ENCODE data around the gene ARHGAP15. TPM values are rescaled to one million over a fixed set of nuclear protein-coding genes. Genes with fewer than 3 reads are reported as not detected.

ARHGAP15 gene
- total and polyA plus RNA-seq, 12 donors = 1.3 to 7.7 (median 2.8) TPM

DNA sequence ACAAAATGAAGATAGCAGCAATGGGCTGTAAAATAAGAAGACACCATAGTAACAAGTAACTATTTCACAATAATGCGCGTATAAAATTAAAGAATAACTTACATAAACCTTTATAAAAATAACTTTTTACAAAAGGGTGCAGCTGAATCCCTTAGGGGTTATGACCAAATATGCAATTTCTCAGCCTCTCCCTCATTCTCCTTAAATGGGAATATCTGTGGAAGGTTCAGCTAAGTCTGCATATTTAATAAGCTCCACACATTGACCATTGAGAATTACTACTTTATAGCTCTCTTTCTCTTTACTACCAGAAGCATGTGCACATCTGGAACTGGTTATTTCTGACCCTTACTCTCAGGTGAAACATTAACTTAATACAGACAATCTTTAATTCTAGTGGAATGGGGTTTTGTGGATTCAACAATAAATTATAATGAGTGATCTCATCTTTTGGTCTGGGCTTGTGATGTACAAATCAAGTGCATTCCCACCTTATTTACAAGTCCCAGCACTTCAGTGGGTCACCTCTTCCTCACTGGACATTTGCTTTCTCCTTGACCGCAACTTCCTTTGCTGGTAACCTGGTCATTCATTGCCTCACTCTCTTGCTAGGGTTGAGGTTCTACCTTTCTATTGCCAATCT, 15.7 kb downstream of the ARHGAP15 start:
- H3K4me3 ChIP-seq = no peak overlapping the region
- no peaks in the 10 kb centered on the region for H3K27me3 ChIP-seq
- peaks cover 0 to 66% (median 0%) of the 10 kb centered on the region in 9 donors for H3K4me1 ChIP-seq
- ATAC-seq (no peak), DNase-seq (no peak)
- no peak overlapping the region for H3K27ac ChIP-seq
- intact Hi-C loops (cut with DNase I) = no loop called here
- WGBS, 2 donors = 93 to 94% methylated on average over 3 of the region's 3 CpGs
- TF ChIP-seq, protein P1, sequence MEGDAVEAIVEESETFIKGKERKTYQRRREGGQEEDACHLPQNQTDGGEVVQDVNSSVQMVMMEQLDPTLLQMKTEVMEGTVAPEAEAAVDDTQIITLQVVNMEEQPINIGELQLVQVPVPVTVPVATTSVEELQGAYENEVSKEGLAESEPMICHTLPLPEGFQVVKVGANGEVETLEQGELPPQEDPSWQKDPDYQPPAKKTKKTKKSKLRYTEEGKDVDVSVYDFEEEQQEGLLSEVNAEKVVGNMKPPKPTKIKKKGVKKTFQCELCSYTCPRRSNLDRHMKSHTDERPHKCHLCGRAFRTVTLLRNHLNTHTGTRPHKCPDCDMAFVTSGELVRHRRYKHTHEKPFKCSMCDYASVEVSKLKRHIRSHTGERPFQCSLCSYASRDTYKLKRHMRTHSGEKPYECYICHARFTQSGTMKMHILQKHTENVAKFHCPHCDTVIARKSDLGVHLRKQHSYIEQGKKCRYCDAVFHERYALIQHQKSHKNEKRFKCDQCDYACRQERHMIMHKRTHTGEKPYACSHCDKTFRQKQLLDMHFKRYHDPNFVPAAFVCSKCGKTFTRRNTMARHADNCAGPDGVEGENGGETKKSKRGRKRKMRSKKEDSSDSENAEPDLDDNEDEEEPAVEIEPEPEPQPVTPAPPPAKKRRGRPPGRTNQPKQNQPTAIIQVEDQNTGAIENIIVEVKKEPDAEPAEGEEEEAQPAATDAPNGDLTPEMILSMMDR (IDR thresholded peaks at IDR 0.05) = no peak
- no peaks in the 10 kb centered on the region for H3K9me3 ChIP-seq
- H3K36me3 ChIP-seq = no peaks in the 10 kb centered on the region

DNA sequence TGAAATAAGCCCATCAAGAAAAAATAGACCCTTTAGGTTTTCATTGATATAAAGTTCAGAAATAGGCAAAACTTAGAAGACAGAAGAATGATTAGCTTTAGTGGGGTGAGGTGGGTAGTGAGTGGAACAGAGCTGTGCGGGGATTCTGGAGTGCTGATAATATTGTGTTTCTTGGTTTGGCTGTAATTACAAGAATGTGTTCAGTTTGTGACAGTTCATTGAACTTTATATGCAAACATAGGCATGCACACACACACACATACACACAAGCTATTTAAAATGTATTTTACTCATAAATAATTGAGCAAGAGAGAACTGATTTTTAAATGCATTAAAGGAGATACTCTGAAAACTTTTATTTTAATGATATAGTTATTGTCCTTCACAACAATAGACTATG, 17.1 kb downstream of the ARHGAP15 start:
- no peaks in the 10 kb centered on the region for H3K36me3 ChIP-seq

DNA sequence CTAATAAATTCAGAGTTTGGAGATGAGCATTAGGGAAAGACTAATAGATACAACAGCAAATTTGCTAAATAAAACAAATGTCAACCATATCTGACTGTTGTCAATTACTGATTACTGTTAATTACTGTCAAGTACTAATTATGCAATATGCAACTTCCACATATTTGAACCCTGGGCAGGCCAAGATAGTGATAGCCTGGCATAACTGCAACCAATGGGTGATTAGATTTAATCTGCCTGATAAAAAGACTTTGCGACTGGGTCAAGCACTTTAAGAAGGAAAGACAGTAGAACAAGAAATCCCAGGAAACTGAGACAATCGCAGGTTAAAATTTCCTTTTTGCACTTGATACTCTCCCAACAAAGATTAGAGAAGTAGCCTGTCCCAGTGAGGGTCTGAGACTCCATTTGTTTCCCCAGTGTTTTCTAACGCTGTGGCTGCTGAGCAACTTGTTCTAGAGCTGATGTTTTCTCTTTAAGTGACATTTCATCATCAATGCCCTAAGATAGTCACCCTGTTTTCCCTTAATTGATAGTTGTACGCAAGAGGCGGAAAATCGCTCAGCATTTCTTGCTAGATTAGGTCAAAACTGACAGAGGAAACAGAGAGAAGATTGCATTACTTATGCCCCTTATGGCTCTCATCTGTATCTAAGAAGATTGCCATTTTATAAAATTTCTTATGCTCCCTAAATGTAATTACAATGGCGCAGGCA, 17.8 kb downstream of the ARHGAP15 start:
- 75 to 76% methylated on average over 7 of the region's 7 CpGs for WGBS, 2 donors
- DNase-seq (no peak), ATAC-seq (no peak)
- intact Hi-C loops (cut with DNase I) = no loop called here
- no peaks in the 10 kb centered on the region for H3K36me3 ChIP-seq
- no peak overlapping the region for H3K4me3 ChIP-seq
- peaks cover 0 to 64% (median 0%) of the 10 kb centered on the region in 9 donors for H3K4me1 ChIP-seq
- H3K27me3 ChIP-seq = no peaks in the 10 kb centered on the region
- no peak overlapping the region for H3K27ac ChIP-seq
- TF ChIP-seq, protein P1 (IDR thresholded peaks at IDR 0.05) = no peak
- H3K9me3 ChIP-seq = no peaks in the 10 kb centered on the region

More for the DNA sequence above, 17.1 kb downstream of the ARHGAP15 start:
- Histone ChIP-seq H3K9me3 (no peaks in the 10 kb centered on the region), H3K4me1 (peaks cover 0 to 66% (median 0%) of the 10 kb centered on the region in 9 donors), H3K4me3 (no peak overlapping the region), H3K27me3 (no peaks in the 10 kb centered on the region), H3K27ac (no peak overlapping the region)
- ATAC-seq (no peak), DNase-seq (no peak)
- intact Hi-C loops (cut with DNase I) = no loop called here
- WGBS, 2 donors = 52 to 70% methylated on average over 1 of the region's 1 CpG
- TF ChIP-seq, protein P1 (IDR thresholded peaks at IDR 0.05) = no peak

- ATAC-seq = no peak
- no peak overlapping the region for H3K4me3 ChIP-seq
- no peaks in the 10 kb centered on the region for H3K27me3 ChIP-seq
- intact Hi-C loops (cut with DNase I) = no loop called here
- no peak for DNase-seq
- H3K27ac ChIP-seq = no peak overlapping the region
- H3K9me3 ChIP-seq = no peaks in the 10 kb centered on the region
- H3K4me1 ChIP-seq = peaks cover 0 to 64% (median 0%) of the 10 kb centered on the region in 9 donors
- TF ChIP-seq, protein P1 (IDR thresholded peaks at IDR 0.05) = no peak
- H3K36me3 ChIP-seq = no peaks in the 10 kb centered on the region
Measured at GRCh38 chr2:143148011-143148410, 18.8 kb downstream of the ARHGAP15 start.

Data from heart right ventricle (tissue), 16 donors.